SKM-1 treated with dmso at 0.1 percent for 144 hours (cell line): Measurements from ENCODE around the gene ZNF552.

Experiments used
- DNase-seq: peaks from one replicate; lab custom pipeline; 2025; ENCODE audit not compliant: unreplicated experiment; lab: John Stamatoyannopoulos, UW

ZNF552 gene

DNA sequence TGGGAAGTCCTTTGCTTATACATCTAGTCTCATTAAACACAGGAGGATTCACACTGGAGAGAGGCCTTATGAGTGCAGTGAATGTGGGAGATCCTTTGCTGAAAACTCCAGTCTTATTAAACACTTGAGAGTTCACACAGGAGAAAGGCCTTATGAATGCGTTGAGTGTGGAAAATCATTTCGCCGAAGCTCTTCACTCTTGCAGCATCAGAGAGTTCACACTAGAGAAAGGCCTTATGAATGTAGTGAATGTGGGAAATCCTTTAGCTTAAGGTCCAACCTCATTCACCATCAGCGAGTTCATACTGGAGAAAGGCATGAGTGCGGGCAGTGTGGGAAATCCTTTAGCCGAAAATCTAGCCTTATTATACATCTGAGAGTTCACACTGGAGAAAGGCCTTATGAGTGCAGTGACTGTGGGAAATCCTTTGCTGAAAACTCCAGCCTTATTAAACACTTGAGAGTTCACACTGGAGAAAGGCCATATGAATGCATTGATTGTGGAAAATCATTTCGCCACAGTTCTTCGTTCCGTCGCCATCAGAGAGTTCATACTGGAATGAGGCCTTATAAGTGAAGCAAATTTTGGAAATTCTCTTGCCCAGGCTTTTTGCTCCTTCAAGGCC lies 35.4 kb downstream of the ZNF552 start:
- no peak for DNase-seq

DNA sequence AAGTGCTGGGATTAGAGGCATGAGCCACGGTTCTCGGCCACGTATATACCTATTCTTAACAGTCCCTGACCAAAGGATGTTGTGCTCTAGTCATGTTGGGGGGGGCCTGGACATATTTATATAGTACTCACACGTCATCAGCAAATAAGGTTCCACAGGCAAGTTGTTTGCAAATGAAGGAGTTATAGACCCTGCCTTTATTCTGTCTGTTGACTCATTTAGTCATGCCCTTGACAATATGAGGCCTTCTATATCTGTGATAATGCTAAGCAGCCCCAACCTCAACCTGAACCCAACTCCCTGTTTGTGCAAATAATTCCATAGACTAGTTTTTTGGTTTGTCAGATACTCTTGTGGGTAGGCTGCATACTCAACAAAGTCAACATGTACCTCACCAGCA lies 36.4 kb downstream of the ZNF552 start:
- no peak for DNase-seq

DNA sequence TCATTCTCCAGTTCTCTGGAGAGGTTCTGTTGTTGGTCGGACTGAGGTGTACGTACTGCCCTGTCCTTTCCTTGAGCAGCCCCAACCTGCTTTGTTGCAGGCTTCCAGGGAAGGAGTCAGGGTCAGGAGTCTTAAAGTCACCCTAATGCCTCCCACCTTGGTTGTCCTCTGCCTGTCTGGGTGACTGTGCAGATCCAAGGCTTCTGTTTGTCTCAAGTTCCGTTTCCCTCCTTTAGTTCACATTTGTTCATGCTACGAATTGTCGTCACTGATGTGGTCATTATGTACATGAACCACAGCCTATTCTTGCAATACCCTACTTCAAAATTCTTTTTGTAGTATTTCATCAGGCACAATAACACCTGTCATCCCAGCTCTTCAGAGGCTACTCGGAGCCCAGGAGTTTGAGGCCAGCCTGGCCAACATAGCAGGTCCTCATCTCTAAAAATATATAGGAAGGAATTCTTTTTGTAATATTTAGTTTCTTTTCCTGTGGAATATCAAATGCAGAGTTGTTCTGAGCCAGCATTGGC lies 37.9 kb downstream of the ZNF552 start:
- DNase-seq: no peak

DNA sequence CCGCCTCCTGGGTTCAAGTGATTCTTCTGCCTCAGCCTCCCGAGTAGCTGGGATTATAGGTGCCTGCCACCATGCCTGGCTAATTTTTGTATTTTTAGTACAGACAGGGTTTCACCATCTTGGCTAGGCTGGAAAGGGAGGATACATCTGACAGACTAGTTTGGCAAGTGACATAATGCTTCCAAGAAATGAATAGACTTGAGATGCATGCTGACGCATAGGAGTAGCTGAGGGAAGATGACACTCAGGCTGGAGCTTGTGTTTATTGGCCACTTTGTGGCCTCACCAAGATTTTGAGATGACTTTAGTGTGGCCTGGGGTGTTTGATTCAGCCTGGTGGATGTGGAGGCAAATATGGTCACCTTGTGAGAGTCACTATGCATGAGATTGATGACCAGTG lies 41.2 kb downstream of the ZNF552 start:
- DNase-seq: no peak

DNA sequence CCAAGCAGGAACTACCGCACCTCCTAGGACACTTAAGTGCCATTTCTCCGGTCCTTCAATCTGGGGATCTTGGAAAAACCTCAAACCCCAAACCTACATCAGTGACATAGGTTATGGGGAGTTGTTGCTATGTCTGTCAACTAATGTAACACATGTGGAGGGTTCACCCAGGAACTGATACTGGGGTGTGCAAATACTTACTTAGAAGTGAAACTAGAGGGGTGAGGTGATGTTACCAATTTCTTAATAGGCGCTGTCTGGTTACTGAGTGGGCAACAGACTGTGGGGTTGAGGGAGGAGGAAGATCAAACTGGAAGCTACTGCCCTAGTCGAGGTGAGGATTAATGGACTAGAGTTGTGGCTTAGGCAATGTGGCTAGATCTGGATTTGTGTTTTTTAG lies 43.3 kb downstream of the ZNF552 start:
- no peak for DNase-seq

DNA sequence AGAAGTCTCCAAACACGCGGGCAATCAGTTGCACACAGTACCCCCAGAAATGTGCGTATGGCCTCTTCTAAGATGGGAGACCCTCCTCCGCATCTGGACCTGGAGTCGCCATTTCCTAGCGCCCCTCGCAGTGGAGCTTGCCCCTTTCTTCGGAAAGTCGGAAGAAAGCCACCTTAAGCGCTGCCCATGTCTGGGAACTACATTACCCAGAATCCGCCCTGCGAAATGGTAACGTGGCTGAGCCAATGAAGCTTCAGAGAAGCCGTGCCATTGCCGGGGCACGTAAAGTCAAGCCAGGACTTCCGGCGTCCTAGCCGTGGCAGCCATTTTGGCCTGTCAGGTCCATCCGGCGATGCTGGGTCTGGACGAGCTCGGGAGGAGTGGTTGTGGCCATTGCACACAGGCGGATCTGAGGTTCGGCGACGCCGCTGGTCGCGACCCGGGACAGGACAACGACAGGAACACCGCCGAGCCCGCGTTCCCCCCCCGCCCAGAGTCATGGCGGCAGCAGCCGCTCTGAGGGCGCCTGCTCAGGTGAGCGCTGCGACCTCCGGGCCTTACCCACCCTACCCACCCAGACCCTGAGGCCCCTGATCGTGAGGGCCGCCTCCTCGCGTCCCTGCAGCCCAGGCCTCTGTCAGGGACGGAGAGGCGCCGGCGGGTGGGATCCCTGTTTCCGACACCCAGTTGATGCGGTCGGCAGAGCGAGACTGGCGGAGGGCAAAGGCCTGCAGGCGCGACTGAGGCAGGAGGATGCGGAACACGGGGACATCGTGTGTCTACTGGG lies 45.2 kb downstream of the ZNF552 start, which contains the start of gene ZNF586:
Gene ZNF586, plus strand, starts transcription at position 332 of the 787 bp plus-strand sequence. Its CDS starts 167 bp downstream, at position 499.
- peak; percentile 38 for DNase-seq

DNA sequence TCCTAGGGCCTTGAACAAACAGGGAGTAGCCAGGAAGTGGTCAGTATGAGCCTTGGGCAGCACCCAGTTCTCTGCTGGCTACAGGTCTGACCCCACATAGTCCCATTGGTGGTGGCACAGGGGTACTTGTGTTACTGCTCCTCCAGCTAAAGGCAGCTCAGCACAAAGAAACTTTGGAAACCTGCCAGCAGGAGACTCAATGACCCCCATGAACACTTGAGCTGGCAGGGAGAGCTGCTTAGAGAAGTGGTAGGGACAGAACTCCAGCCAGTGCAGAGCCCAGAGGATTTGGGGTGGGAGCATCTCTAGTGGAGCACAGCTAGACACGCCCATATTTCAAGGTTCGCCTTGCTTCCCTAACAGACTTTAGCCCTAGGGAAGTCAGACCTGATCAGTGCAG lies 55.6 kb downstream of the ZNF552 start:
- no peak for DNase-seq

DNA sequence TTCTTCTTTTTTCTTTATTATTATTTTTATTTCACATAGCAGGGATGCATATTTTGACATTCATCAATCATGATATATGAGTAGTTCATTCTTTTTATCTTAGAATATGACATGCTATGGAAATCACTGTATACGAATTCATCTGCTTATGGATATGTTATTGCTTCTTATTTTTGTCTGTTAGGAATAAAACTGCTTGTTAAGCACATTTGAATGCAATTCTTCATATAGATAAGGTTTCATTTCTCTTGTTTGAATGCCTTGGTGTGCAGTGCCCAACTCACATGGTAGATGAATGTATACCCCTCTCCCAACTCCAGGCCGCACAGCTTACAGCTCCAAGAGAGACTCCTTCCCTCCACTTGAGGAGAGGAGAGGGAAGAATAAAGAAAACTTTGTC lies 56.8 kb downstream of the ZNF552 start:
- DNase-seq: no peak
